ENCODE results near the gene MMP12.

DNA sequence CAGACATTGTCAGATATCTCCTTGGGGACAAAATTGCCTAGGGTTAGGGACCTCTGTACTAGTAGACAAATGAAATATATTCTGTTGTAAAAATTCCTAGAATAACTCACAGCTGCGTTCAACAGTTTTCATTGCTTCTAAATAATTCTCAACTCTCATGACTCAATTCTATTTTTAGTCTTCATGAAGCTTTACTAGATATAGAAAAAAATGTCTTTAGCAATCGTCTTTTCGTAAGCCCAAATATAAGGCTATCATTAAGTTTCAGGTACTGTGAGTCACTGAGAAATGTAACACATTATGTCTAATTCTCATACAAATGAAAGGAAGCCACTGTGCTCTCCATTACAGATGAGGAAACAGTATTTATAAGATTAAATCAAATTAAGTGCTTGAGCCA is 6.4 kb downstream of the MMP12 start:
- TF ChIP-seq, protein P1, sequence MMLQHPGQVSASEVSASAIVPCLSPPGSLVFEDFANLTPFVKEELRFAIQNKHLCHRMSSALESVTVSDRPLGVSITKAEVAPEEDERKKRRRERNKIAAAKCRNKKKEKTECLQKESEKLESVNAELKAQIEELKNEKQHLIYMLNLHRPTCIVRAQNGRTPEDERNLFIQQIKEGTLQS (IDR thresholded peaks at IDR 0.05) = no peak
- TF ChIP-seq, protein P2, sequence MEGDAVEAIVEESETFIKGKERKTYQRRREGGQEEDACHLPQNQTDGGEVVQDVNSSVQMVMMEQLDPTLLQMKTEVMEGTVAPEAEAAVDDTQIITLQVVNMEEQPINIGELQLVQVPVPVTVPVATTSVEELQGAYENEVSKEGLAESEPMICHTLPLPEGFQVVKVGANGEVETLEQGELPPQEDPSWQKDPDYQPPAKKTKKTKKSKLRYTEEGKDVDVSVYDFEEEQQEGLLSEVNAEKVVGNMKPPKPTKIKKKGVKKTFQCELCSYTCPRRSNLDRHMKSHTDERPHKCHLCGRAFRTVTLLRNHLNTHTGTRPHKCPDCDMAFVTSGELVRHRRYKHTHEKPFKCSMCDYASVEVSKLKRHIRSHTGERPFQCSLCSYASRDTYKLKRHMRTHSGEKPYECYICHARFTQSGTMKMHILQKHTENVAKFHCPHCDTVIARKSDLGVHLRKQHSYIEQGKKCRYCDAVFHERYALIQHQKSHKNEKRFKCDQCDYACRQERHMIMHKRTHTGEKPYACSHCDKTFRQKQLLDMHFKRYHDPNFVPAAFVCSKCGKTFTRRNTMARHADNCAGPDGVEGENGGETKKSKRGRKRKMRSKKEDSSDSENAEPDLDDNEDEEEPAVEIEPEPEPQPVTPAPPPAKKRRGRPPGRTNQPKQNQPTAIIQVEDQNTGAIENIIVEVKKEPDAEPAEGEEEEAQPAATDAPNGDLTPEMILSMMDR (IDR thresholded peaks at IDR 0.05; ENCODE audit: low read depth, low read length, missing input control) = no peak
- TF ChIP-seq RAD21 (IDR thresholded peaks at IDR 0.05) (no peak), RXRA (IDR thresholded peaks at IDR 0.05) (no peak), FOXA1 (IDR thresholded peaks at IDR 0.05) (no peak), TAF1 (conservative IDR thresholded peaks at IDR 0.05) (no peak), EGR1 (IDR thresholded peaks at IDR 0.05; ENCODE audit: low read depth in 2 of 2) (no peak), YY1 (IDR thresholded peaks at IDR 0.05) (no peak), GABPA (IDR thresholded peaks at IDR 0.05 in 1 of 2, conservative IDR thresholded peaks at IDR 0.05 in 1 of 2) (no peak)
- TF ChIP-seq, protein P3, sequence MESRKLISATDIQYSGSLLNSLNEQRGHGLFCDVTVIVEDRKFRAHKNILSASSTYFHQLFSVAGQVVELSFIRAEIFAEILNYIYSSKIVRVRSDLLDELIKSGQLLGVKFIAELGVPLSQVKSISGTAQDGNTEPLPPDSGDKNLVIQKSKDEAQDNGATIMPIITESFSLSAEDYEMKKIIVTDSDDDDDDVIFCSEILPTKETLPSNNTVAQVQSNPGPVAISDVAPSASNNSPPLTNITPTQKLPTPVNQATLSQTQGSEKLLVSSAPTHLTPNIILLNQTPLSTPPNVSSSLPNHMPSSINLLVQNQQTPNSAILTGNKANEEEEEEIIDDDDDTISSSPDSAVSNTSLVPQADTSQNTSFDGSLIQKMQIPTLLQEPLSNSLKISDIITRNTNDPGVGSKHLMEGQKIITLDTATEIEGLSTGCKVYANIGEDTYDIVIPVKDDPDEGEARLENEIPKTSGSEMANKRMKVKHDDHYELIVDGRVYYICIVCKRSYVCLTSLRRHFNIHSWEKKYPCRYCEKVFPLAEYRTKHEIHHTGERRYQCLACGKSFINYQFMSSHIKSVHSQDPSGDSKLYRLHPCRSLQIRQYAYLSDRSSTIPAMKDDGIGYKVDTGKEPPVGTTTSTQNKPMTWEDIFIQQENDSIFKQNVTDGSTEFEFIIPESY (IDR thresholded peaks at IDR 0.05) = no peak
- TF ChIP-seq, protein P4, sequence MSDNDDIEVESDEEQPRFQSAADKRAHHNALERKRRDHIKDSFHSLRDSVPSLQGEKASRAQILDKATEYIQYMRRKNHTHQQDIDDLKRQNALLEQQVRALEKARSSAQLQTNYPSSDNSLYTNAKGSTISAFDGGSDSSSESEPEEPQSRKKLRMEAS (IDR thresholded peaks at IDR 0.05) = no peak
- TF ChIP-seq, protein P5, sequence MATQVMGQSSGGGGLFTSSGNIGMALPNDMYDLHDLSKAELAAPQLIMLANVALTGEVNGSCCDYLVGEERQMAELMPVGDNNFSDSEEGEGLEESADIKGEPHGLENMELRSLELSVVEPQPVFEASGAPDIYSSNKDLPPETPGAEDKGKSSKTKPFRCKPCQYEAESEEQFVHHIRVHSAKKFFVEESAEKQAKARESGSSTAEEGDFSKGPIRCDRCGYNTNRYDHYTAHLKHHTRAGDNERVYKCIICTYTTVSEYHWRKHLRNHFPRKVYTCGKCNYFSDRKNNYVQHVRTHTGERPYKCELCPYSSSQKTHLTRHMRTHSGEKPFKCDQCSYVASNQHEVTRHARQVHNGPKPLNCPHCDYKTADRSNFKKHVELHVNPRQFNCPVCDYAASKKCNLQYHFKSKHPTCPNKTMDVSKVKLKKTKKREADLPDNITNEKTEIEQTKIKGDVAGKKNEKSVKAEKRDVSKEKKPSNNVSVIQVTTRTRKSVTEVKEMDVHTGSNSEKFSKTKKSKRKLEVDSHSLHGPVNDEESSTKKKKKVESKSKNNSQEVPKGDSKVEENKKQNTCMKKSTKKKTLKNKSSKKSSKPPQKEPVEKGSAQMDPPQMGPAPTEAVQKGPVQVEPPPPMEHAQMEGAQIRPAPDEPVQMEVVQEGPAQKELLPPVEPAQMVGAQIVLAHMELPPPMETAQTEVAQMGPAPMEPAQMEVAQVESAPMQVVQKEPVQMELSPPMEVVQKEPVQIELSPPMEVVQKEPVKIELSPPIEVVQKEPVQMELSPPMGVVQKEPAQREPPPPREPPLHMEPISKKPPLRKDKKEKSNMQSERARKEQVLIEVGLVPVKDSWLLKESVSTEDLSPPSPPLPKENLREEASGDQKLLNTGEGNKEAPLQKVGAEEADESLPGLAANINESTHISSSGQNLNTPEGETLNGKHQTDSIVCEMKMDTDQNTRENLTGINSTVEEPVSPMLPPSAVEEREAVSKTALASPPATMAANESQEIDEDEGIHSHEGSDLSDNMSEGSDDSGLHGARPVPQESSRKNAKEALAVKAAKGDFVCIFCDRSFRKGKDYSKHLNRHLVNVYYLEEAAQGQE (IDR thresholded peaks at IDR 0.05) = no peak
